ENCODE measurements around the gene CDK17.

CDK17 gene

GRCh38 chr12:96313606-96314005 is 86.6 kb downstream of the CDK17 start:
- no peak for DNase-seq

DNA sequence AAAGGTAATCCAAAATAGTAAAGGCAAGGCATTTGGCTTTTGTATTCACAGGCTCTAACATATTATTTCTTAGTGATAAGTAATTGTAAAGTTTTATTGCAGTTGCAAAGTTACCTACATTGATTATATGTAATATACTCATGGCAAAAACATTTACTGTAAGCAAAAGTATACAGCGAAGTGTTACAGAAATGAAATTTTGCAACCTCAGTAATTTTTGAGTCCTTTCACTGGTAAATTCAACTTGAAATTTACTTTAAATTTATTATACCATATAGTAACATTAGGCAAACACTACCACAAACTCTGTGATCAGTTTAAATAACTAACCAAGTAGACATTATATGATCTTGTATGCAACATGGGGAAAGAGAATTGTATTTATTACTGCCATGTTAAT is 89.0 kb downstream of the CDK17 start:
- no peak for DNase-seq

- no peak for DNase-seq
Measured at GRCh38 chr12:96310067-96310466, 90.2 kb downstream of the CDK17 start.

GRCh38 chr12:96308881-96309280 is 91.4 kb downstream of the CDK17 start:
- no peak for DNase-seq

DNA sequence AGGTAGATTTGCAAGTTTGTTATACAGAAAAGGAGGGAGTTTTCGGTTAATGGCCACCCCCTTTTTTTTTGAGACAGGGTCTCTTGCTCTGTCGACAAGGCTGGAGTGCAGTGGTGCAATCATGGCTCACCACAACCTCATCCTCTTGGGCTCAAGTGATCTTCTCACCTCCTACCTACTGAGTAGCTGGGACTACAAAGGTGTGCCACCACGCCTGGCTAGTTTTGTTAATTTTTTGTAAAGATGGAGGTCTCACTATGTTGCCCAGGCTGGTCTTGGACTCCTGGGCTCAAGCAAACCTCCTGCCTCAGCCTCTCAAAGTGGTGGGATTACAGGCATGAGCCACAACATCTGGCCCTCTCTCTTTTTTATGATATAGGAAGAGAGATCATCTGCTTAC is 94.6 kb downstream of the CDK17 start:
- DNase-seq: no peak

DNA sequence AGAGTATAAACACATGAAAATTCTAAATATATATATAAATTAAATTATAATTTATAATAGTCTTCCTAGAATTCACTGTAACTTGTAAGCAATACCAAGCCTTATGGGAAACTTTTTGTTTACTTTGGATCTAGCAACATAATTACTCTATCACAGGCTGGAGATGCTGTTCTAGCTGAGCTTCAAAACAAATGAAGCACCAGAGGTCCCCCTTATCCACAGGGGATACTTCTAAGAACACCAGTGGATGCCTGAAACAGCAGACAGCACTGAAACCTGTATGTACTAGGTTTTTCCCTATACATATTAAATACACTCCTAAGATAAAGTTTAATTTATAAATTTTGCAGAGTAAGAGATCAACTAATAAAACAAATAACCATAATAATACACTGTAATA is 96.6 kb downstream of the CDK17 start:
- DNase-seq: no peak

DNA sequence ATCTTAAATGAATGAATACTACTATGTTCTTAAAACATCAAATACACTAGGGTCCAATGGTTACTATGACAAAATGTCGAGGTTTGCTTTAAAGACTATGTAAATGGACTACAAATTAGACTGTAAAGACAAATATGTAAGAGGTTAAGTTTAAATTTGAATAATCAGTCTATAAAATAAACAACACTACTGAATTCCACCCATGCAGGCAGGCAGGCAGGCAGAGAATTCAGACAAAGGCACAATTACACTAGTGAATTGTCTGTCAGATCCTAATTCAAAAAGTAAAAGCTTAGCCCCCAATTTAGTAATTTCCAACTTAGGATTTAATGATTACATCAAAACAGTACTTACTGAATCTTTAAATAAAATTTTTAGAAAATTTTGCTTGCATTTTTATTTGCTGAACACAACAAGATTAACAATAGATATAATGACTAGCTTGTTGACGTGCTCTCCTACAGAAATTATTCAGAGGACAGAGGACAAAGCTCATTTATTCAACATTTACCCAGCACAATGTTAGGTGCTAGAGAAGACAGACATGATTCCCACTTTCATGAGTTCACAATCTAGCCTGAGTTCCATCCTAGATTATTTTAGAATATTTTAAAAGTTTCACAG is 97.4 kb downstream of the CDK17 start:
- peak; percentile 6 for DNase-seq

GRCh38 chr12:96301732-96302131 is 98.5 kb downstream of the CDK17 start:
- DNase-seq: no peak

- no peak for DNase-seq
Measured at GRCh38 chr12:96300064-96300463, 100.2 kb downstream of the CDK17 start.

- no peak for DNase-seq
Measured at GRCh38 chr12:96297504-96297903, 102.7 kb downstream of the CDK17 start.

GRCh38 chr12:96295532-96296160 is 104.6 kb downstream of the CDK17 start:
- no peak for DNase-seq

GRCh38 chr12:96294831-96295230 is 105.4 kb downstream of the CDK17 start:
- no peak for DNase-seq

DNA sequence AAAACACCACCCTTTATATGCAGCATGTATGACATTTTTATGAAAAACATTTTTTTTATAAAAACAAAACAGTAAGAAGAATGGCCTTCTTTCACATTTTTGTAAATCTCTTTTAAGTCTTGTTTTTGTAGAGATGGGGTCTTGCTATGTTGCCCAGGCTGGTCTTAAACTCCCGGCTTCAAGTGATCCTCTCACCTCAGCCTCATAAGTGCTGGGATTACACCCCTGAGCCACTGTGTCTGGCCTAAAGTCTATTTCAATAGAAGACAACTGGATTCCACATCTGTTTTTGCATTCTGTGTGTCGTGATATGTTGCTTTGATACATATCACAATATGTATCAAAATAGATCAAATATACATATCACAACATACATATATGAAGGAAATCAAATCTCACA is 107.1 kb downstream of the CDK17 start:
- no peak for DNase-seq

- DNase-seq: no peak
Measured at GRCh38 chr12:96289067-96289466, 111.2 kb downstream of the CDK17 start.

DNA sequence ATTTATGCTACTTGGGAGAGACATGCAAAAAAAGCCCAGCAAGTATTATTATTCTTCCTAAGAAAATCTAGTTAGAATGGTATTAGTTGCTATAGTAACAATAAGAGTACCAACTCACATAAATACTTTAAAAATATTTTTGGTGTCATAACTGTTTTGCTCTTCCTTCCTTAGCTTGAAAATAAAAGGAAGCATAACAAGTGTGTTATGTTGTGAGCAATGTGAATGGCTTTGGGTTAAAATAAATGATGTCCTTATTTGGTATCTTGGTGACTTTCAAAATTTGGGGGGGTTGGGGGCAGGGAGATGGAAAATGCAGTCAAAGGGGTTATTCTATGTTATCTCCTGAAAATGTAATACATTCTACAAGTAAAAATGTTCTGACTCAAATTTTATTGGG is 115.1 kb downstream of the CDK17 start:
- DNase-seq: no peak

GRCh38 chr12:96274331-96274730 is 125.9 kb downstream of the CDK17 start:
- no peak for DNase-seq

- DNase-seq: no peak
Measured at GRCh38 chr12:96271469-96272199, 128.6 kb downstream of the CDK17 start.

DNA sequence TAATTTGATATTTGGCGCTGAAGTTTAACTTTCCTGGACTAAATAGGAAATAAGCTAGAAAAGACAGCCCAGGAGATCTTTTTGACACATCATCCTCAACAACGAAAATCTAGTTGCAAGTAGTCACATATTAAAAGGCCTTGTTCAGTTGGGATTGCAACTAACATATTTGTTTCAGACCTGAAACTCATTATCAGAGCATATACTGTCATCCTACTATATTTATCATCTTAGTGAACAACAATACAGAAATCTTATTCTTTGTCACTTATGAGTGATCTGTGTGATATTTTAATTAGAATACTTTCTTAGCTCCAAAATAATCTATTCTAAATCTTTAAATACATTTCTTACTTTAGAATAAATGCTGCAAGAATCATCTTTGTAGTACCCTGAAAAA is 134.0 kb downstream of the CDK17 start:
- no peak for DNase-seq

DNA sequence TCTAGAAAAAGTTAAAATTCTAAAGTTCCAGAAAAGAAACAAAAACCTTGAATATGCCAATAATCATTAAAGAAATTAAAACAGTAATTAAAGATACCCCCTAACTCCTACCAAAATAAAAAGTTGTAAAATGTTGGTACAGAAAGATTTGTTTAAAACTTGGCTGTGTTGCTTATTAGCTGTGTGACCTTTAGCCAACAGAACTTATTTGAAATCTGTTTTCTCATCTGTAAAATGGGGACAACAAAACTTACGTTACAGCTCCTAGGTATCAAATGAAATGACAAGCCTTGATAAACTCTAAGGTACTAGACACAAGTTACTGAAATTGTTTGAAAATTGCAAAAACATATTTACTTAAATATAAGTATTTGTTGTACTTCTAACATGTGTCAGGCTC is 134.4 kb downstream of the CDK17 start:
- no peak for DNase-seq

DNA sequence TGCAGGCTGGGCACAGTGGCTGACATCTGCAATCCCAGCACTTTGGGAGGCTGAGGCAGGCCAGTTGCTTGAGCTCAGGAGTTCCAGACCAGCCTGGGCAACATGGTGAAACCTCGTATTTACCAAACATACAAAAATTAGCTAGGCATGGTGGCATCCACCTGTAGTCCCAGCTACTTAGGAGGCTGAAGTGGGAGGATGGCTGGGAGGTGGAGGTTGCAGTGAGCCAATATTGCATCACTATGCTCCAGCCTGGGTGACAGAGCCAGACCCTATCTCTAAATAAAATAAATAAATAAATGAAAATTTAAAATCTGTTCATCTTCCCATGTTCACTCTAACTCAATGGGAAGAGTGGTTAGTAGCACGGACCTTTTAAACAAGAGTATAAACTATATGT is 134.8 kb downstream of the CDK17 start:
- no peak for DNase-seq

DNA sequence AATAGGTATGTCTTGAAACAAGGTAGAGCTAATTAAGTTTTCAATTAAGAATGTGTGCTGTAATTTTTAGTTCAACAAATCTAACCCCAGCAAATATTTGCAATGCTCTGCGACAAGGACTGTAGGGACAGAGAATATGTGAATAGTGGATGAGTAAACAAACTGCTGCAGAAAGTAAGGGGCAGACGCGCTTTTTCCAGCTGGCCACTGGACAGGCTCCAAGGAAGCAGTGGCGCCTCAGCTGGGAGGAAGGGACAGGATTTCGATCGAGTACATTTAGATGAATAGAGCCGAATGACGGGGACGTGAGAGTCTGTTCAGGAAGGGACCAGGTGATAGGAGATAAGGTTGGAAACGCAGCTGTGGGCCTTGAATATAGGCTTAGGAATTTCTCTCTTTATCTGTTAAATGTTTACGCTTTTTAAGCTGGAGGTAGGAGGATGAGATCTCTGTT is 136.8 kb downstream of the CDK17 start:
- no peak for DNase-seq

GRCh38 chr12:96261557-96261956 is 138.7 kb downstream of the CDK17 start:
- DNase-seq: no peak

GRCh38 chr12:96260644-96261043 is 139.6 kb downstream of the CDK17 start:
- DNase-seq: no peak

DNA sequence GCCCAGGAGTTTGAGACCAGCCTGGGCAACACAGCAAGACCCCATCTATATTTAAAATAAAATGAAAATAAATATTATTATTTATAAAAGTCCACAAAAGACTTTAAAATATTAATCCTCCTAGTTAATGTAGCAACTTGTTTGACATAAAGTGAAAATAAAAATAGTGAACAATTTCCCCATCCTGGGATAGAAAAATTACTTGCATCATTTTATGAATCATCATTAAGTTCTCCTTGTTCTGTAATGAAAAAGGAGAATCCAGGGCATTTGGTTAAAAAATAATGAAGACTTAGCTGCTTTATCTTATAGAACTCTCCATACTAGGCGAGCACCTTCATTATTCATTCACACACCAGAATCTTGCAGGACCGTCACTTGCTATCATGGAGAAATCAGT is 140.0 kb downstream of the CDK17 start:
- DNase-seq: no peak
